Measurements from ENCODE around the gene ZNF334.

- no peak for TF ChIP-seq CTCF (IDR thresholded peaks at IDR 0.05)
- TF ChIP-seq POLR2A (IDR thresholded peaks at IDR 0.05) = no peak
- TF ChIP-seq EP300 (IDR thresholded peaks at IDR 0.05) = no peak
Observed at GRCh38 chr20:46530640-46531039, 17.3 kb upstream of the ZNF334 start.
